HepG2 (cell line): ENCODE data around the gene TRRAP. TPM values are rescaled to one million over a fixed set of nuclear protein-coding genes. Genes with fewer than 3 reads are reported as not detected.
A peak's percentile ranks its signal among the peaks of the same experiment; 100 is the strongest.
"Not testable (repeated sequence)": the region's sequence is repeated elsewhere in the genome, so short reads cannot be mapped to it uniquely, and the experiment has no call there.

Experiments
- ATAC-seq: fragments of 200-7000 bp; cut with Tn5 transposase; 3 replicates; pipeline ENCODE4 v1.9.1; 2020; ENCODE audit warnings: mild to moderate bottlenecking, moderate library complexity
- BruUV-seq: library from RNA; stranded (reverse); fragments of 400-500 nt; replicated peaks from 2 replicates; lab custom pipeline; 2021; lab: Mats Ljungman, UMichigan
- CTCF ChIA-PET: fragments of 300-600 bp; formaldehyde crosslinking; extraction: SDS; loops from one replicate; lab custom pipeline; 2021; ENCODE audit warnings: low total read pairs, inconsistent platforms, low intra/inter-chr PET ratio; lab: Yijun Ruan, JAX
- POLR2A ChIA-PET: fragments of 350-600 bp; sonication (Branson Sonifier 250); formaldehyde crosslinking; loops from one replicate; lab custom pipeline; 2020; ENCODE audit warnings: antibody characterized with exemption, inconsistent platforms; lab: Yijun Ruan, JAX
- DNase-seq: peaks from one replicate; pipeline ENCODE4 v3.0.0-alpha.2; 2015; ENCODE audit warnings: low spot score
- FAIRE-seq: peaks from 3 replicates; lab custom pipeline; 2011; peaks lifted over from hg19 to GRCh38; lab: Jason Lieb, UNC
- H2AFZ ChIP-seq: one replicate; pipeline ENCODE4 v1.6.1; 2011; ENCODE audit warnings: low read length, inconsistent platforms
- H3K27ac ChIP-seq: fragments of 300-600 bp; 3 replicates; pipeline ENCODE4 v1.8.0; 2011; ENCODE audit warnings: mixed run types, mild to moderate bottlenecking, mixed read lengths, low read length, inconsistent platforms; ENCODE audit not compliant: insufficient read depth; ENCODE audit errors: extremely low read length
- H3K27me3 ChIP-seq, 2 experiments: fragments of 200-600 bp in 1 of 2; 2 replicates in 1 of 2; 3 replicates in 1 of 2; pipeline versions ENCODE4 v1.6.0 to v1.8.0; 2011; ENCODE audit warnings: low read length in 2 of 2, mild to moderate bottlenecking in 2 of 2, moderate library complexity in 2 of 2, inconsistent platforms in 1 of 2; ENCODE audit not compliant: insufficient read depth in 2 of 2, control insufficient read depth in 1 of 2
- H3K36me3 ChIP-seq, 2 experiments: fragments of 200-600 bp in 1 of 2; replicated peaks in 1 of 2; 2 replicates in 1 of 2; 3 replicates in 1 of 2; pipeline versions ENCODE4 v1.5.1 to v1.8.0; 2011; ENCODE audit warnings: low read length in 2 of 2, inconsistent platforms in 1 of 2; ENCODE audit not compliant: insufficient read depth in 2 of 2, control insufficient read depth in 1 of 2
- H3K4me1 ChIP-seq: 2 replicates; pipeline ENCODE4 v1.5.1; 2012; ENCODE audit warnings: low read length, inconsistent platforms; ENCODE audit not compliant: insufficient read depth
- H3K4me2 ChIP-seq: 2 replicates; pipeline ENCODE4 v1.6.0; 2011; ENCODE audit warnings: low read depth, low read length, inconsistent platforms
- H3K4me3 ChIP-seq, 3 experiments: fragments of 200-600 bp in 1 of 3; sonication (generic), shearing (Covaris generic) in 1 of 3; replicated peaks in 1 of 3; 2 replicates each; pipeline ENCODE4 v1.5.1; 2011 to 2016; ENCODE audit warnings: low read length in 3 of 3, inconsistent platforms in 2 of 3, low read depth in 2 of 3, mild to moderate bottlenecking in 2 of 3, control low read depth in 1 of 3, mixed read lengths in 1 of 3; ENCODE audit not compliant: insufficient read depth in 1 of 3
- H3K79me2 ChIP-seq: one replicate; pipeline ENCODE4 v1.6.1; 2011; ENCODE audit warnings: low read length, inconsistent platforms; ENCODE audit not compliant: insufficient read depth
- H3K9ac ChIP-seq: 2 replicates; pipeline ENCODE4 v1.6.0; 2011; ENCODE audit warnings: mild to moderate bottlenecking, low read depth, low read length, inconsistent platforms; ENCODE audit not compliant: insufficient read depth
- H3K9me3 ChIP-seq: 2 replicates; pipeline ENCODE4 v1.5.1; 2012; ENCODE audit warnings: mild to moderate bottlenecking, low read length
- H4K20me1 ChIP-seq: 2 replicates; pipeline ENCODE4 v1.6.0; 2011; ENCODE audit warnings: inconsistent platforms, mild to moderate bottlenecking, low read length, moderate library complexity; ENCODE audit not compliant: insufficient read depth
- CENPBD1 ChIP-seq: sonication (generic); formaldehyde crosslinking; IDR thresholded peaks from 2 replicates; pipeline ENCODE4 v1.8.0; 2022; ENCODE audit warnings: missing genetic modification reagents, low read depth, mild to moderate bottlenecking, borderline replicate concordance
- FOSL2 ChIP-seq: sonication (generic); formaldehyde crosslinking; IDR thresholded peaks from 2 replicates; pipeline ENCODE4 v1.4.0; 2020; ENCODE audit warnings: missing genetic modification reagents
- NFE2 ChIP-seq: sonication (generic); formaldehyde crosslinking; IDR thresholded peaks from 2 replicates; pipeline ENCODE4 v1.4.0; 2020; ENCODE audit warnings: missing genetic modification reagents
- RNF2 ChIP-seq: fragments of 450-650 bp; conservative IDR thresholded peaks from 2 replicates; pipeline ENCODE4 v1.6.1; 2016; ENCODE audit warnings: low read depth
- TCF7L2 ChIP-seq: IDR thresholded peaks from 2 replicates; pipeline ENCODE4 v1.6.1; 2011; ENCODE audit warnings: mild to moderate bottlenecking, low read depth, low read length, moderate library complexity
- TEAD3 ChIP-seq: optimal IDR thresholded peaks from 2 replicates; pipeline ENCODE3; 2016; ENCODE audit warnings: borderline replicate concordance
- ZNF142 ChIP-seq: sonication (generic); formaldehyde crosslinking; IDR thresholded peaks from 2 replicates; pipeline ENCODE4 v1.4.0; 2020; ENCODE audit warnings: missing genetic modification reagents
- ZNF280D ChIP-seq: sonication (generic); formaldehyde crosslinking; IDR thresholded peaks from 2 replicates; pipeline ENCODE4 v1.5.1; 2020; ENCODE audit warnings: mild to moderate bottlenecking, missing genetic modification reagents
- ZNF317 ChIP-seq: sonication (generic); formaldehyde crosslinking; IDR thresholded peaks from 2 replicates; pipeline ENCODE4 v1.5.0; 2020; ENCODE audit warnings: mild to moderate bottlenecking, missing genetic modification reagents
- ZNF503 ChIP-seq: sonication (generic); formaldehyde crosslinking; IDR thresholded peaks from 2 replicates; pipeline ENCODE4 v1.4.0; 2020; ENCODE audit warnings: missing genetic modification reagents
- WGBS: methylation state at CpG from one replicate; pipeline ENCODE4 v1.1.6; 2017; ENCODE audit warnings: low lambda C conversion rate; 5-methylcytosine and 5-hydroxymethylcytosine counted together
- in situ Hi-C: cut with HindIII; loops from 2 replicates; pipeline ENCODE4 v1.10.0; 2017; ENCODE audit warnings: low pct_unique_long_range_greater_than_20kb; ENCODE audit not compliant: extremely low pct_ligation_motif_present
- intact Hi-C: fragments of 100-400 bp; cut with micrococcal nuclease; formaldehyde crosslinking; loops from one replicate; pipeline ENCODE4 v1.10.0; 2022; ENCODE audit not compliant: unreplicated experiment
- polyA plus RNA-seq, 8 experiments: library from polyadenylated mRNA; depleted of rRNA in 3 of 8; stranded (reverse) in 7 of 8; unstranded in 1 of 8; fragments of >200 nt; fragmentation: Illumina TruSeq in 4 of 8; extraction: Trizol in 4 of 8; gene quantifications; 2 replicates each; pipeline versions ENCODE4 v1.2.1 to v1.2.3, GENCODE V29; 2011 to 2016; ENCODE audit warnings: low read depth in 4 of 8, missing spikeins in 1 of 8, mixed read lengths in 1 of 8; ENCODE audit not compliant: insufficient read depth in 1 of 8
- total RNA-seq, 5 experiments: library from RNA; depleted of rRNA; stranded (reverse); fragments of >200 nt; fragmentation: Illumina TruSeq; extraction: Trizol; gene quantifications; 2 replicates each; pipeline ENCODE4 v1.2.3, GENCODE V29; 2016; ENCODE audit warnings: low read depth in 1 of 5

The TRRAP gene
- total and polyA plus RNA-seq, 2 of the 13 experiments (the other 11 are each of a cell fraction or from before 2014, with no cell fraction given), result 8.6 to 10.5 TPM

DNA sequence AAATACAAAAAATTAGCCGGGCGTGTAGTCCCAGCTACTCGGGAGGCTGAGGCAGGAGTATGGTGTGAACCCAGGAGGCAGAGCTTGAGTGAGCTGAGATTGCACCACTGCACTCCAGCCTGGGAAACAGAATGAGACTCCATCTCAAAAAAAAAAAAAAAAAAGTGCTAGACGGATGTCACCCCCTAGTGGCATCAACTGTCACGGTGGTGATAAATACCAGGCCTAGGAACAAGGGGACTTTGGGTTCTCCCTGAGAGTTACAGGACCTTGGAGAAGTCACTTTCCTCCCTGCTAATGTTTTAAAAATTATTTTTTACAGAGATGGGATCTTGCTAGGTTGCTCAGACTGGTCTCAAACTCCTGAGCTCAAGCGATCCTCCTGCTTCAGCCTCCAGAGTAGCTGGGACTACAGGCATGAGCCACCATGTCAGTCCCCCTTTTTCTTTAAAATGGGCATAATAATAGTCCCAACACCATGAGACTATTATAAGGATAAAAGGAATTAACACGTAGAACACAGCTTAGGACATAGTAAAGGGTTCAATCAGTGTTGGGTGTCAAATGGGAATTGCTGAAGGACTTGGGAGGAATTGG is 5.9 kb upstream of the TRRAP start (continued):
- no peak for TF ChIP-seq ZNF142 (CRISPR knock-in tag)
- TF ChIP-seq RNF2, result no peak
- peak; percentile 23 for TF ChIP-seq TEAD3 (CRISPR knock-in tag)
- no peak for TF ChIP-seq CENPBD1 (CRISPR knock-in tag)
- no peak for TF ChIP-seq FOSL2
- no peak for TF ChIP-seq ZNF317 (CRISPR knock-in tag)
- no peak for TF ChIP-seq TCF7L2
- no peak for TF ChIP-seq NFE2 (CRISPR knock-in tag)
- no peak for TF ChIP-seq ZNF280D (CRISPR knock-in tag)
- no peak for TF ChIP-seq ZNF503
- TF ChIP-seq, all 625 proteins: peak for 3

GRCh38 chr7:98873610-98874009 is 4.7 kb upstream of the TRRAP start:
- in situ Hi-C loops, H3K79me2 ChIP-seq, H3K4me3 ChIP-seq, intact Hi-C loops, FAIRE-seq, ATAC-seq, CTCF ChIA-PET, H4K20me1 ChIP-seq, DNase-seq, H3K9me3 ChIP-seq, H3K9ac ChIP-seq, POLR2A ChIA-PET, H3K27ac ChIP-seq, H2AFZ ChIP-seq, H3K4me2 ChIP-seq, H3K36me3 ChIP-seq, BruUV-seq: not testable (repeated sequence)
- Histone ChIP-seq H3K27me3 (peaks cover 6 to 28% of the 10 kb centered on the region in 2 experiments), H3K4me1 (peaks cover 41% of the 10 kb centered on the region)
- 69% methylated on average over 11 of the region's 11 CpGs for WGBS
